ENCODE results near the gene IL1RAPL2. TPM values are rescaled to one million over a fixed set of nuclear protein-coding genes. Genes with fewer than 3 reads are reported as not detected.

Gene IL1RAPL2
- total RNA-seq, 4 donors from 2014 or later = 0.16 TPM; not detected in 3

- Histone ChIP-seq H3K9me3 (no peaks in the 10 kb centered on the region), H3K27me3 (no peaks in the 10 kb centered on the region), H3K4me1 (no peaks in the 10 kb centered on the region), H3K36me3 (no peaks in the 10 kb centered on the region), H3K4me3 (no peak overlapping the region), H3K27ac (no peak overlapping the region)
- 38 to 78% methylated on average over 1 of the region's 1 CpG for WGBS, 2 donors (ENCODE audit: low coverage in 1 of 2)
- in situ Hi-C loops (cut with MboI; ENCODE audit: low pct_ligation_motif_present in 1 of 4, low pct_unique_long_range_greater_than_20kb in 1 of 4, low sequenced_read_pairs in 3 of 4) (no loop called here), intact Hi-C loops (cut with DNase I; ENCODE audit: low total_unique reads) (no loop called here)
- DNase-seq = no peak
- TF ChIP-seq CTCF (IDR thresholded peaks at IDR 0.05) (no peak), EP300 (IDR thresholded peaks at IDR 0.05; ENCODE audit: low read depth) (no peak), POLR2A (IDR thresholded peaks at IDR 0.05) (no peak), POLR2AphosphoS5 (IDR thresholded peaks at IDR 0.05) (no peak)
Measured at GRCh38 chrX:105564501-105564900, 998.5 kb downstream of the IL1RAPL2 start.

DNA sequence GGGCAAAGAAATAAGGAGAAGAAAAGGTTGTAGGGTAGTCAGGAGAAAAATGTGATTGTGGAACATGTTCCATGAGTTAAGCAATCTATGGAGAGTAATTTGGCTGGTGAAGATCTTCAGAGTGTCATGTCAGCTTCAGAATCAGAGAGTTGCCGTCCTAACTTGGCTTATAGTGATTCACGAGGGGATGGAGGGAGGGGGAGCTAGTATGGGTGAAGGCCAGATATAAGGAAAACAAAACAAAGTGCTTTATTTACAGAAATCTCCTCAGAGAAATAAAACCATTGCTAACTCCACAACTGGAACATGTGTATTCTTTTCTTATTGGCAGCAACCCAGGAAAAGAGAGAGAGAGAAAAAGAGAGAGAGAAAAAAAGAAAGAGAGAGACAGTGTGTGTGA lies 999.9 kb downstream of the IL1RAPL2 start:
- Histone ChIP-seq H3K4me1 (no peaks in the 10 kb centered on the region), H3K4me3 (no peak overlapping the region), H3K9me3 (no peaks in the 10 kb centered on the region), H3K27me3 (no peaks in the 10 kb centered on the region), H3K27ac (no peak overlapping the region), H3K36me3 (no peaks in the 10 kb centered on the region)
- WGBS, 2 donors (ENCODE audit: low coverage in 1 of 2) = 52% methylated on average over 2 of the region's 2 CpGs; no CpG with 5 or more reads in 1 of the 2 donors
- in situ Hi-C loops (cut with MboI; ENCODE audit: low pct_ligation_motif_present in 1 of 4, low pct_unique_long_range_greater_than_20kb in 1 of 4, low sequenced_read_pairs in 3 of 4) (no loop called here), intact Hi-C loops (cut with DNase I; ENCODE audit: low total_unique reads) (no loop called here)
- no peak for DNase-seq
- no peak for TF ChIP-seq EP300 (IDR thresholded peaks at IDR 0.05; ENCODE audit: low read depth)
- TF ChIP-seq POLR2A (IDR thresholded peaks at IDR 0.05) = no peak
- TF ChIP-seq CTCF (IDR thresholded peaks at IDR 0.05) = no peak
- TF ChIP-seq POLR2AphosphoS5 (IDR thresholded peaks at IDR 0.05) = no peak

GRCh38 chrX:105567082-105567481 lies 1001.1 kb downstream of the IL1RAPL2 start:
- Histone ChIP-seq H3K36me3 (no peaks in the 10 kb centered on the region), H3K4me1 (no peaks in the 10 kb centered on the region), H3K4me3 (no peak overlapping the region), H3K9me3 (no peaks in the 10 kb centered on the region), H3K27me3 (no peaks in the 10 kb centered on the region), H3K27ac (no peak overlapping the region)
- in situ Hi-C loops (cut with MboI; ENCODE audit: low pct_ligation_motif_present in 1 of 4, low pct_unique_long_range_greater_than_20kb in 1 of 4, low sequenced_read_pairs in 3 of 4) (no loop called here), intact Hi-C loops (cut with DNase I; ENCODE audit: low total_unique reads) (no loop called here)
- DNase-seq = no peak
- TF ChIP-seq POLR2AphosphoS5 (IDR thresholded peaks at IDR 0.05) (no peak), EP300 (IDR thresholded peaks at IDR 0.05; ENCODE audit: low read depth) (no peak), CTCF (IDR thresholded peaks at IDR 0.05) (no peak), POLR2A (IDR thresholded peaks at IDR 0.05) (no peak)

- DNase-seq = no peak
- Histone ChIP-seq H3K27me3 (no peaks in the 10 kb centered on the region), H3K27ac (no peak overlapping the region), H3K9me3 (no peaks in the 10 kb centered on the region), H3K36me3 (no peaks in the 10 kb centered on the region), H3K4me1 (no peaks in the 10 kb centered on the region), H3K4me3 (no peak overlapping the region)
- in situ Hi-C loops (cut with MboI; ENCODE audit: low pct_ligation_motif_present in 1 of 4, low pct_unique_long_range_greater_than_20kb in 1 of 4, low sequenced_read_pairs in 3 of 4) (no loop called here), intact Hi-C loops (cut with DNase I; ENCODE audit: low total_unique reads) (no loop called here)
- TF ChIP-seq CTCF (IDR thresholded peaks at IDR 0.05) (no peak), POLR2A (IDR thresholded peaks at IDR 0.05) (no peak)
- 61% methylated on average over 2 of the region's 2 CpGs; no CpG with 5 or more reads in 1 of the 2 donors for WGBS, 2 donors (ENCODE audit: low coverage in 1 of 2)
Measured at GRCh38 chrX:105608745-105609144, 1042.7 kb downstream of the IL1RAPL2 start.

All from transverse colon (tissue), 4 donors.